CD4-positive, alpha-beta T cell (primary cell): Measurements from ENCODE around the gene CFAP161. TPM values are rescaled to one million over a fixed set of nuclear protein-coding genes. Genes with fewer than 3 reads are reported as not detected.

ENCODE experiments used
- ATAC-seq: fragments of 200-7000 bp; cut with Tn5 transposase; one replicate; pipeline ENCODE4 v1.10.0; 2022; ENCODE audit warnings: mild to moderate bottlenecking; ENCODE audit not compliant: poor library complexity
- CTCF ChIA-PET: fragments of 350-600 bp; sonication (Branson Sonifier 250); formaldehyde crosslinking; loops from one replicate; lab custom pipeline; 2021; ENCODE audit warnings: antibody characterized with exemption, inconsistent platforms; lab: Charles Lee
- POLR2A ChIA-PET: fragments of 350-600 bp; sonication (Branson Sonifier 250); formaldehyde crosslinking; loops from one replicate; lab custom pipeline; 2021; ENCODE audit warnings: antibody characterized with exemption, inconsistent platforms; lab: Charles Lee
- DNase-seq, 14 experiments: peaks; one replicate each; pipeline ENCODE4 v3.0.0-alpha.2; 2013 to 2020; ENCODE audit warnings: mixed read lengths in 2 of 14
- H3K27ac ChIP-seq, 2 donors: one replicate each; pipeline versions ENCODE4 v1.5.1 to v1.7.0; 2013; ENCODE audit warnings: low read length in 2 of 2, low read depth in 1 of 2, mild to moderate bottlenecking in 1 of 2
- H3K27me3 ChIP-seq, 2 experiments: 1 replicate in 1 of 2; 2 replicates in 1 of 2; pipeline versions ENCODE4 v1.6.1 to v1.7.0; 2013; ENCODE audit warnings: low read length in 2 of 2, control low read depth in 1 of 2, mild to moderate bottlenecking in 1 of 2, moderate library complexity in 1 of 2; ENCODE audit not compliant: insufficient read depth in 2 of 2, control insufficient read depth in 1 of 2
- H3K36me3 ChIP-seq: one replicate; pipeline ENCODE4 v1.6.1; 2013; ENCODE audit warnings: low read length, control low read depth; ENCODE audit not compliant: insufficient read depth
- H3K4me1 ChIP-seq: one replicate; pipeline ENCODE4 v1.6.1; 2013; ENCODE audit warnings: low read length, control low read depth; ENCODE audit not compliant: insufficient read depth
- H3K4me3 ChIP-seq: one replicate; pipeline ENCODE4 v1.5.1; 2013; ENCODE audit warnings: mild to moderate bottlenecking, low read length, moderate library complexity
- H3K9me3 ChIP-seq, 2 experiments: 1 replicate in 1 of 2; 2 replicates in 1 of 2; pipeline versions ENCODE4 v1.6.1 to v1.7.0; 2013; ENCODE audit warnings: low read length in 2 of 2, mild to moderate bottlenecking in 2 of 2, control low read depth in 1 of 2, moderate library complexity in 1 of 2; ENCODE audit not compliant: control insufficient read depth in 1 of 2, insufficient read depth in 1 of 2
- H3K27ac Mint-ChIP-seq: one replicate; pipeline ENCODE4 v1.8.0; 2020; ENCODE audit warnings: mixed read lengths
- H3K27me3 Mint-ChIP-seq: one replicate; pipeline ENCODE4 v1.8.0; 2021; ENCODE audit warnings: mixed read lengths
- H3K36me3 Mint-ChIP-seq: one replicate; pipeline ENCODE4 v1.8.0; 2021; ENCODE audit warnings: low read depth, mixed read lengths
- H3K4me1 Mint-ChIP-seq: one replicate; pipeline ENCODE4 v1.8.0; 2021; ENCODE audit warnings: low read depth, mixed read lengths
- H3K4me3 Mint-ChIP-seq: one replicate; pipeline ENCODE4 v1.8.0; 2020; ENCODE audit warnings: mild to moderate bottlenecking, mixed read lengths
- H3K9me3 Mint-ChIP-seq: one replicate; pipeline ENCODE4 v1.8.0; 2020; ENCODE audit warnings: mixed read lengths
- CTCF ChIP-seq: fragments of 200-600 bp; IDR thresholded peaks from one replicate; pipeline ENCODE4 v1.8.0; 2022; ENCODE audit warnings: antibody characterized with exemption, mild to moderate bottlenecking
- intact Hi-C, 2 experiments: fragments of 100-400 bp; cut with DNase I in 1 of 2; cut with micrococcal nuclease in 1 of 2; formaldehyde crosslinking; loops; one replicate each; pipeline versions ENCODE4 v1.15.1 to v1.9.0; 2023 to 2025; cut with DNase I, micrococcal nuclease
- polyA plus RNA-seq, 2 donors: library from polyadenylated mRNA; unstranded; fragments of 120-200 nt; gene quantifications; one replicate each; pipeline ENCODE4 v1.2.1, GENCODE V29; 2013
- total RNA-seq, 174 experiments: library from RNA in 2 of 174; stranded (reverse) in 2 of 174; gene quantifications; one replicate each; pipeline ENCODE4 v1.2.3 and lab custom pipeline; 2021 to 2026

Gene CFAP161
- total RNA-seq (not detected), total RNA-seq (lab: John Stamatoyannopoulos, UW) (0 to 1.4 (median 0.37) reads per million in 172 experiments)
- 0.08 TPM for polyA plus RNA-seq (2013, experiment 1 of 2)
- polyA plus RNA-seq (2013, experiment 2 of 2), result 0.03 TPM

- peak in 5 of 14 experiments; percentile 14 to 31 (median 26) for DNase-seq
- peaks cover 2% of the 10 kb centered on the region for H3K9me3 Mint-ChIP-seq
- H3K27ac ChIP-seq, result no peak within 1 kb of the TSS
- H3K36me3 ChIP-seq, result no peaks in the 10 kb centered on the region
- peaks cover 90% of the 10 kb centered on the region for H3K27me3 Mint-ChIP-seq
- POLR2A ChIA-PET, result interaction anchor here (0.6 kb wide), 1 partner anchor 1041 kb away, joined by 3 read pairs; no protein-coding TSS in a partner anchor
- H3K4me1 Mint-ChIP-seq, result peaks cover 11% of the 10 kb centered on the region
- peaks cover 0 to 4% of the 10 kb centered on the region in 2 experiments for H3K9me3 ChIP-seq
- peaks cover 23 to 34% of the 10 kb centered on the region in 2 experiments for H3K27me3 ChIP-seq
- peak within 1 kb of the TSS; percentile 1 for H3K4me3 ChIP-seq
- ATAC-seq, result no peak
- H3K27ac Mint-ChIP-seq, result no peak within 1 kb of the TSS
- no peak within 1 kb of the TSS for H3K4me3 Mint-ChIP-seq
- CTCF ChIA-PET, result no interaction called here
- TF ChIP-seq CTCF, result no peak
- intact Hi-C loops, result no loop called here
- no peaks in the 10 kb centered on the region for H3K36me3 Mint-ChIP-seq
- peaks cover 7% of the 10 kb centered on the region for H3K4me1 ChIP-seq
Observed at GRCh38 chr15:81133782-81134461, at the start of gene CFAP161. CFAP161 (plus strand) TSS chr15:81134270; CDS start chr15:81134330, 60 bp downstream.

- Mint-ChIP-seq H3K4me1 (no peaks in the 10 kb centered on the region), H3K27ac (no peak overlapping the region), H3K9me3 (no peaks in the 10 kb centered on the region), H3K36me3 (no peaks in the 10 kb centered on the region), H3K4me3 (no peak overlapping the region), H3K27me3 (peaks cover 7% of the 10 kb centered on the region)
- TF ChIP-seq CTCF, result no peak
- POLR2A ChIA-PET, result no interaction called here
- ATAC-seq (no peak), DNase-seq (no peak)
- H3K27me3 ChIP-seq, result no peaks in the 10 kb centered on the region
- intact Hi-C loops, result no loop called here
- CTCF ChIA-PET, result no interaction called here
- no peaks in the 10 kb centered on the region for H3K36me3 ChIP-seq
- no peaks in the 10 kb centered on the region for H3K4me1 ChIP-seq
- H3K4me3 ChIP-seq, result no peak overlapping the region
- H3K9me3 ChIP-seq, result no peaks in the 10 kb centered on the region
- H3K27ac ChIP-seq, result no peak overlapping the region
Observed at GRCh38 chr15:81084716-81085115, 49.4 kb upstream of the CFAP161 start.

GRCh38 chr15:81085213-81085612, 48.9 kb upstream of the CFAP161 start:
- H3K27ac ChIP-seq, result no peak overlapping the region
- H3K4me3 ChIP-seq, result no peak overlapping the region
- H3K27me3 ChIP-seq, result no peaks in the 10 kb centered on the region
- ATAC-seq, result no peak
- DNase-seq, result no peak
- no peak for TF ChIP-seq CTCF
- H3K9me3 ChIP-seq, result no peaks in the 10 kb centered on the region
- intact Hi-C loops, result no loop called here
- H3K36me3 ChIP-seq, result no peaks in the 10 kb centered on the region
- H3K36me3 Mint-ChIP-seq, result no peaks in the 10 kb centered on the region
- H3K4me3 Mint-ChIP-seq, result no peak overlapping the region
- H3K4me1 ChIP-seq, result no peaks in the 10 kb centered on the region
- POLR2A ChIA-PET, result no interaction called here
- no peaks in the 10 kb centered on the region for H3K4me1 Mint-ChIP-seq
- CTCF ChIA-PET, result no interaction called here
- H3K9me3 Mint-ChIP-seq, result no peaks in the 10 kb centered on the region
- H3K27ac Mint-ChIP-seq, result no peak overlapping the region
- H3K27me3 Mint-ChIP-seq, result peaks cover 12% of the 10 kb centered on the region
